ENCODE results near the gene DTYMK. TPM values are rescaled to one million over a fixed set of nuclear protein-coding genes. Genes with fewer than 3 reads are reported as not detected.

Gene DTYMK
- total RNA-seq, 1 experiment from 2014 or later, result 88.1 TPM

DNA sequence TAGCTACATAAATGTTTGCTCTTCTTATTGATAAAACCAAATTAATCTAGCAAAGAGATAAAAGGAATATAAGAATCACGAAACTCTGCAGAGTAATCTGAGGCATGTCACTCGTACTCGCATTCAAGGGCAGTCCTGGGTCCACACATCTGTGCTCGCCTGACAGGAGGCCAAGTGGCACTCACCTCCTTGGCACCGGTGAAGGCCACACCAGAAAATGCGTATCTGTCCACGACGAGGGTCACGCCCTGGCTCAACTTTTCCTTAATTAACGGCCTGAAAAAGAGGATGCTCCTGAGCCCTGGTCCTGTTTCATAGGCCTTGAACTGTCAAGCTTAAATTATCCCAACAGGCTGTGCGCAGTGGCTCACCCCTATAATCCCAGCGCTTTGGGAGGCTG is 6.6 kb downstream of the DTYMK start (continued):
- TF ChIP-seq FOXJ3 (CRISPR knock-in tag; IDR thresholded peaks at IDR 0.05; ENCODE audit: borderline replicate concordance) (no peak), ZBTB21 (CRISPR knock-in tag; IDR thresholded peaks at IDR 0.05; ENCODE audit: borderline replicate concordance) (no peak), IRF1 (CRISPR knock-in tag; IDR thresholded peaks at IDR 0.05) (no peak)
- TF ChIP-seq, protein P1, sequence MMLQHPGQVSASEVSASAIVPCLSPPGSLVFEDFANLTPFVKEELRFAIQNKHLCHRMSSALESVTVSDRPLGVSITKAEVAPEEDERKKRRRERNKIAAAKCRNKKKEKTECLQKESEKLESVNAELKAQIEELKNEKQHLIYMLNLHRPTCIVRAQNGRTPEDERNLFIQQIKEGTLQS (CRISPR knock-in tag; conservative IDR thresholded peaks at IDR 0.05), result no peak
- TF ChIP-seq, protein P2, sequence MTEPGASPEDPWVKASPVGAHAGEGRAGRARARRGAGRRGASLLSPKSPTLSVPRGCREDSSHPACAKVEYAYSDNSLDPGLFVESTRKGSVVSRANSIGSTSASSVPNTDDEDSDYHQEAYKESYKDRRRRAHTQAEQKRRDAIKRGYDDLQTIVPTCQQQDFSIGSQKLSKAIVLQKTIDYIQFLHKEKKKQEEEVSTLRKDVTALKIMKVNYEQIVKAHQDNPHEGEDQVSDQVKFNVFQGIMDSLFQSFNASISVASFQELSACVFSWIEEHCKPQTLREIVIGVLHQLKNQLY (CRISPR knock-in tag; IDR thresholded peaks at IDR 0.05), result no peak
- TF ChIP-seq, protein P3, sequence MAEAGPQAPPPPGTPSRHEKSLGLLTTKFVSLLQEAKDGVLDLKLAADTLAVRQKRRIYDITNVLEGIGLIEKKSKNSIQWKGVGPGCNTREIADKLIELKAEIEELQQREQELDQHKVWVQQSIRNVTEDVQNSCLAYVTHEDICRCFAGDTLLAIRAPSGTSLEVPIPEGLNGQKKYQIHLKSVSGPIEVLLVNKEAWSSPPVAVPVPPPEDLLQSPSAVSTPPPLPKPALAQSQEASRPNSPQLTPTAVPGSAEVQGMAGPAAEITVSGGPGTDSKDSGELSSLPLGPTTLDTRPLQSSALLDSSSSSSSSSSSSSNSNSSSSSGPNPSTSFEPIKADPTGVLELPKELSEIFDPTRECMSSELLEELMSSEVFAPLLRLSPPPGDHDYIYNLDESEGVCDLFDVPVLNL (CRISPR knock-in tag; IDR thresholded peaks at IDR 0.05; ENCODE audit: borderline replicate concordance, low read depth), result no peak

DNA sequence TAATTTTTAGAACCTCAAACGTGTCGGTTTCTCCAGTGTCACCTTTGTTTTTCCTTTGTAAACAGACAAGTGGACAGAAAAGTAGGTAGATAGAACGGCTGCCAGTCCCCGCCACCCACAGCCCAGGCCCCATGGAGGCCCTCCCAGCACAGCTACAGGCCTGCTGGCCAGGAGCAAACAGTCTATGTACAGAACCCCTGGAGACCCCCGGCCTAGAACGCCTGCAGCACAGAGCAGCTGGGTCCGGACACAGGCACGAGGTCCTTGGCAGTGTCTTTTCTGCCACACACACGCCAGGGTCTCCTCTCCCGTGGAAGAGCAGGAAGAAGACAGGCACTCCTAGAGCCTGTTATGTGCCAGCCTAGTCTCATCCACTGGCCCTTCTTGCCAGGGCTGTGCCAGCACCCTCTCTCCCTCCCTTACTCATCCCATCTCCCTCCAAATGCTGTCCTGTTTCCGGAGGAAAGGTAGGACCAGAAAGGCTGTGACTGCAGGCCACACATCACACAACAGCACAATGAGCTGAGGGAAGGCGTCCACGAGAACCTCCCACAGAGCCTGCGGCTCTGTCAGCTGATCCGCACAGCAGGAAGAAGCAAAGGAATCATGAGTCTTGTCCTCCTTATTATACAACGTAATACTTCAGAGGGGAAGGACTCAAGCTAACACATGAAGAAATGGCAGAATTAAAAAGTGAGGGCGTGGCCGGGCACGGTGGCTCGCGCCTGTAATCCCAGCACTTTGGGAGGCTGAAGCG is 7.7 kb downstream of the DTYMK start:
- peaks cover 62% of the 10 kb centered on the region for H3K36me3 Mint-ChIP-seq
- no peak overlapping the region for H3K4me3 Mint-ChIP-seq
- POLR2A ChIA-PET, result no interaction called here
- no peaks in the 10 kb centered on the region for H3K4me1 Mint-ChIP-seq
- ATAC-seq (no peak), DNase-seq (ENCODE audit: low spot score) (no peak)
- CTCF ChIA-PET, result no interaction called here
- no peak for TF ChIP-seq EMX1 (CRISPR knock-in tag; IDR thresholded peaks at IDR 0.05)
- TF ChIP-seq ZNF317 (CRISPR knock-in tag; IDR thresholded peaks at IDR 0.05; ENCODE audit: borderline replicate concordance, low read depth), result no peak
- TF ChIP-seq, protein P1 (CRISPR knock-in tag; conservative IDR thresholded peaks at IDR 0.05), result no peak
- TF ChIP-seq FOXJ3 (CRISPR knock-in tag; IDR thresholded peaks at IDR 0.05; ENCODE audit: borderline replicate concordance), result no peak
- no peak for TF ChIP-seq GABPB1 (CRISPR knock-in tag; IDR thresholded peaks at IDR 0.05)
- TF ChIP-seq ESRRA (CRISPR knock-in tag; IDR thresholded peaks at IDR 0.05; ENCODE audit: borderline replicate concordance), result no peak
- TF ChIP-seq JAZF1 (CRISPR knock-in tag; IDR thresholded peaks at IDR 0.05), result no peak
- no peak for TF ChIP-seq USF2 (CRISPR knock-in tag; IDR thresholded peaks at IDR 0.05)
- TF ChIP-seq, protein P4, sequence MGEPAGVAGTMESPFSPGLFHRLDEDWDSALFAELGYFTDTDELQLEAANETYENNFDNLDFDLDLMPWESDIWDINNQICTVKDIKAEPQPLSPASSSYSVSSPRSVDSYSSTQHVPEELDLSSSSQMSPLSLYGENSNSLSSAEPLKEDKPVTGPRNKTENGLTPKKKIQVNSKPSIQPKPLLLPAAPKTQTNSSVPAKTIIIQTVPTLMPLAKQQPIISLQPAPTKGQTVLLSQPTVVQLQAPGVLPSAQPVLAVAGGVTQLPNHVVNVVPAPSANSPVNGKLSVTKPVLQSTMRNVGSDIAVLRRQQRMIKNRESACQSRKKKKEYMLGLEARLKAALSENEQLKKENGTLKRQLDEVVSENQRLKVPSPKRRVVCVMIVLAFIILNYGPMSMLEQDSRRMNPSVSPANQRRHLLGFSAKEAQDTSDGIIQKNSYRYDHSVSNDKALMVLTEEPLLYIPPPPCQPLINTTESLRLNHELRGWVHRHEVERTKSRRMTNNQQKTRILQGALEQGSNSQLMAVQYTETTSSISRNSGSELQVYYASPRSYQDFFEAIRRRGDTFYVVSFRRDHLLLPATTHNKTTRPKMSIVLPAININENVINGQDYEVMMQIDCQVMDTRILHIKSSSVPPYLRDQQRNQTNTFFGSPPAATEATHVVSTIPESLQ (CRISPR knock-in tag; IDR thresholded peaks at IDR 0.05), result no peak
- TF ChIP-seq STAT6 (CRISPR knock-in tag; conservative IDR thresholded peaks at IDR 0.05; ENCODE audit: low read depth), result no peak
- no peak for TF ChIP-seq CREM (CRISPR knock-in tag; IDR thresholded peaks at IDR 0.05)
- TF ChIP-seq KAT7 (CRISPR knock-in tag; IDR thresholded peaks at IDR 0.05; ENCODE audit: borderline replicate concordance), result no peak
- H3K27me3 Mint-ChIP-seq (ENCODE audit: low read depth), result no peaks in the 10 kb centered on the region
- no peaks in the 10 kb centered on the region for H3K9me3 Mint-ChIP-seq
- no peak overlapping the region for H3K27ac Mint-ChIP-seq
